Right cardiac atrium (tissue), 5 donors: ENCODE data around the gene CRISP2. TPM values are rescaled to one million over a fixed set of nuclear protein-coding genes. Genes with fewer than 3 reads are reported as not detected.
"Not testable (repeated sequence)": the region's sequence is repeated elsewhere in the genome, so short reads cannot be mapped to it uniquely, and the experiment has no call there.

ENCODE experiments used
- ATAC-seq, 2 donors: fragments of 200-7000 bp; cut with Tn5 transposase; one replicate each; pipeline versions ENCODE4 v1.8.0 to v1.9.1; 2020; ENCODE audit warnings: moderate library complexity in 2 of 2, mild to moderate bottlenecking in 1 of 2
- DNase-seq, 3 donors: peaks; one replicate each; pipeline ENCODE4 v3.0.0-alpha.2; 2020
- H3K27ac ChIP-seq: one replicate; pipeline ENCODE4 v1.5.1; 2013; ENCODE audit warnings: mild to moderate bottlenecking, low read length, control low read depth, moderate library complexity
- H3K27me3 ChIP-seq: one replicate; pipeline ENCODE4 v1.6.1; 2013; ENCODE audit not compliant: control insufficient read depth, insufficient read depth
- H3K4me1 ChIP-seq: one replicate; pipeline ENCODE4 v1.6.1; 2013; ENCODE audit warnings: low read length; ENCODE audit not compliant: control insufficient read depth, insufficient read depth
- H3K4me3 ChIP-seq: one replicate; pipeline ENCODE4 v1.5.1; 2013; ENCODE audit warnings: low read length, control low read depth
- H3K9me3 ChIP-seq: one replicate; pipeline ENCODE4 v1.6.1; 2013; ENCODE audit warnings: low read length; ENCODE audit not compliant: control insufficient read depth
- WGBS: extraction: QIAGEN DNeasy Blood & Tissue Kit; methylation state at CpG from one replicate; pipeline ENCODE4 v1.1.7; 2013; 5-methylcytosine and 5-hydroxymethylcytosine counted together
- intact Hi-C, 4 donors: fragments of 100-400 bp; cut with DNase I; formaldehyde crosslinking; loops; one replicate each; pipeline versions ENCODE4 v1.11.0 to v1.14.0; 2022 to 2023
- long read RNA-seq, 4 donors: library from polyadenylated mRNA; unstranded; transcript quantifications; one replicate each; pipeline ENCODE4 v2.0.0, GENCODE V29; 2020 to 2021
- polyA plus RNA-seq: library from polyadenylated mRNA; stranded (reverse); fragments of 200-250 nt; gene quantifications from one replicate; pipeline ENCODE4 v1.2.3, GENCODE V29; 2013
- total RNA-seq, 4 donors: library from RNA; stranded (reverse); fragmentation: NEBNext Ultra II Directional; extraction: Animal tissue kit (Norgen Biotek cat#: 25700); gene quantifications; one replicate each; pipeline ENCODE4 v1.2.1, GENCODE V29; 2021
- donor health status: healthy with polysubstance abuse.
- donor health status: DM: no; HTN: yes; CAD: no.
- donor health status: DM: no; HTN: no; CAD: no.
- donor health status: DM: no; HTN: yes; CAD: no; lungs with severe emphysema.
- donor health status: DM: yes; HTN: yes; CAD: no.

Gene CRISP2
- total RNA-seq: not detected
- not detected for polyA plus RNA-seq
- long read RNA-seq, donor 1: 0 reads
- long read RNA-seq, donor 2: 0 reads
- long read RNA-seq, donor 3: 0 reads
- long read RNA-seq, donor 4: 0 reads

GRCh38 chr6:49713346-49713745 lies at the start of gene CRISP2:
Gene CRISP2 (minus strand): TSS chr6:49713543. CDS start chr6:49709196, 4,347 bp downstream.
- H3K4me3 ChIP-seq: no peak within 1 kb of the TSS
- no peaks in the 10 kb centered on the region for H3K9me3 ChIP-seq
- WGBS: 26% methylated on average over 26 of the region's 26 CpGs
- DNase-seq (no peak), ATAC-seq (no peak)
- H3K4me1 ChIP-seq: no peaks in the 10 kb centered on the region
- no peaks in the 10 kb centered on the region for H3K27me3 ChIP-seq
- intact Hi-C loops: no loop called here
- H3K27ac ChIP-seq: no peak within 1 kb of the TSS

- no peak for DNase-seq
- intact Hi-C loops: no loop called here
- Histone ChIP-seq H3K4me1 (no peaks in the 10 kb centered on the region), H3K27ac (no peak within 1 kb of the TSS), H3K4me3 (no peak within 1 kb of the TSS), H3K9me3 (no peaks in the 10 kb centered on the region), H3K27me3 (no peaks in the 10 kb centered on the region)
- 50% methylated on average over 1 of the region's 1 CpG for WGBS
- ATAC-seq: no peak
Observed at GRCh38 chr6:49744259-49744658, 30.9 kb upstream of the CRISP2 start, which contains the start of gene CRISP3. Gene CRISP3 (minus strand): TSS chr6:49744388. CDS start chr6:49744367, 21 bp downstream.

GRCh38 chr6:49743429-49743828 lies 30.1 kb upstream of the CRISP2 start:
- Histone ChIP-seq H3K4me1 (no peaks in the 10 kb centered on the region), H3K27me3 (no peaks in the 10 kb centered on the region), H3K9me3 (no peaks in the 10 kb centered on the region), H3K27ac (no peak overlapping the region), H3K4me3 (no peak overlapping the region)
- WGBS: 65% methylated on average over 4 of the region's 4 CpGs
- intact Hi-C loops: no loop called here
- ATAC-seq (no peak), DNase-seq (no peak)

GRCh38 chr6:49739423-49739822 lies 26.1 kb upstream of the CRISP2 start:
- WGBS: 78% methylated on average over 2 of the region's 2 CpGs
- no peak overlapping the region for H3K27ac ChIP-seq
- no peaks in the 10 kb centered on the region for H3K27me3 ChIP-seq
- no peaks in the 10 kb centered on the region for H3K9me3 ChIP-seq
- H3K4me1 ChIP-seq: no peaks in the 10 kb centered on the region
- intact Hi-C loops: no loop called here
- DNase-seq (no peak), ATAC-seq (no peak)
- no peak overlapping the region for H3K4me3 ChIP-seq

- H3K27me3 ChIP-seq: no peaks in the 10 kb centered on the region
- no peak for DNase-seq
- H3K27ac ChIP-seq: no peak overlapping the region
- H3K9me3 ChIP-seq: no peaks in the 10 kb centered on the region
- H3K4me1 ChIP-seq: no peaks in the 10 kb centered on the region
- 45% methylated on average over 4 of the region's 4 CpGs for WGBS
- intact Hi-C loops: no loop called here
- H3K4me3 ChIP-seq: no peak overlapping the region
- no peak for ATAC-seq
Observed at GRCh38 chr6:49736017-49736508, 22.7 kb upstream of the CRISP2 start.

GRCh38 chr6:49733680-49734079 lies 20.3 kb upstream of the CRISP2 start:
- Histone ChIP-seq H3K4me3 (no peak overlapping the region), H3K27ac (no peak overlapping the region), H3K4me1 (no peaks in the 10 kb centered on the region), H3K27me3 (no peaks in the 10 kb centered on the region), H3K9me3 (no peaks in the 10 kb centered on the region)
- intact Hi-C loops: no loop called here
- WGBS: 61% methylated on average over 2 of the region's 2 CpGs
- DNase-seq (no peak), ATAC-seq (no peak)

GRCh38 chr6:49732781-49733180 lies 19.4 kb upstream of the CRISP2 start:
- ATAC-seq (no peak), DNase-seq (no peak)
- Histone ChIP-seq H3K4me1 (no peaks in the 10 kb centered on the region), H3K27me3 (no peaks in the 10 kb centered on the region), H3K9me3 (no peaks in the 10 kb centered on the region), H3K4me3 (no peak overlapping the region), H3K27ac (no peak overlapping the region)
- intact Hi-C loops: no loop called here
- 64% methylated on average over 3 of the region's 3 CpGs for WGBS

- intact Hi-C loops: no loop called here
- no peaks in the 10 kb centered on the region for H3K27me3 ChIP-seq
- no peak overlapping the region for H3K4me3 ChIP-seq
- DNase-seq: no peak
- H3K27ac ChIP-seq: no peak overlapping the region
- no peaks in the 10 kb centered on the region for H3K4me1 ChIP-seq
- no peak for ATAC-seq
- H3K9me3 ChIP-seq: no peaks in the 10 kb centered on the region
Observed at GRCh38 chr6:49730251-49730650, 16.9 kb upstream of the CRISP2 start.

- ATAC-seq, H3K27me3 ChIP-seq, H3K4me3 ChIP-seq, intact Hi-C loops, H3K4me1 ChIP-seq, H3K9me3 ChIP-seq, H3K27ac ChIP-seq, DNase-seq: not testable (repeated sequence)
- WGBS: 75% methylated on average over 4 of the region's 4 CpGs
Observed at GRCh38 chr6:49723917-49724316, 10.6 kb upstream of the CRISP2 start.

GRCh38 chr6:49721297-49721696 lies 8.0 kb upstream of the CRISP2 start:
- H3K4me3 ChIP-seq: no peak overlapping the region

GRCh38 chr6:49720372-49720771 lies 7.0 kb upstream of the CRISP2 start:
- 78% methylated on average over 7 of the region's 7 CpGs for WGBS
- H3K27ac ChIP-seq: no peak overlapping the region
- no peaks in the 10 kb centered on the region for H3K27me3 ChIP-seq
- H3K4me3 ChIP-seq: no peak overlapping the region
- H3K4me1 ChIP-seq: no peaks in the 10 kb centered on the region
- DNase-seq: no peak
- no peaks in the 10 kb centered on the region for H3K9me3 ChIP-seq
- intact Hi-C loops: no loop called here
- no peak for ATAC-seq

More at GRCh38 chr6:49721297-49721696, 8.0 kb upstream of the CRISP2 start:
- Histone ChIP-seq H3K9me3 (no peaks in the 10 kb centered on the region), H3K27me3 (no peaks in the 10 kb centered on the region), H3K27ac (no peak overlapping the region), H3K4me1 (no peaks in the 10 kb centered on the region)
- no peak for ATAC-seq
- DNase-seq: no peak
- intact Hi-C loops: no loop called here
- WGBS: 64% methylated on average over 2 of the region's 2 CpGs

GRCh38 chr6:49698478-49698877 lies 14.9 kb downstream of the CRISP2 start:
- H3K4me1 ChIP-seq: no peaks in the 10 kb centered on the region
- H3K9me3 ChIP-seq: peaks cover 2% of the 10 kb centered on the region
- no peak overlapping the region for H3K4me3 ChIP-seq
- no peak overlapping the region for H3K27ac ChIP-seq
- ATAC-seq: no peak
- intact Hi-C loops: no loop called here
- no peak for DNase-seq
- no peaks in the 10 kb centered on the region for H3K27me3 ChIP-seq
